B cell (primary cell): ENCODE data around the gene SUSD2. TPM values are rescaled to one million over a fixed set of nuclear protein-coding genes. Genes with fewer than 3 reads are reported as not detected.

Source experiments
- ATAC-seq: fragments of 200-7000 bp; cut with Tn5 transposase; one replicate; pipeline ENCODE4 v1.10.0; 2021; ENCODE audit warnings: low read depth, mild to moderate bottlenecking, moderate number of reproducible peaks, moderate library complexity
- CTCF ChIA-PET: fragments of 350-600 bp; sonication (Branson Sonifier 250); formaldehyde crosslinking; loops from one replicate; lab custom pipeline; 2021; ENCODE audit warnings: antibody characterized with exemption, inconsistent platforms; lab: Charles Lee
- POLR2A ChIA-PET: fragments of 350-600 bp; sonication (Branson Sonifier 250); formaldehyde crosslinking; loops from one replicate; lab custom pipeline; 2021; ENCODE audit warnings: antibody characterized with exemption; lab: Charles Lee
- DNase-seq: peaks from one replicate; pipeline ENCODE4 v3.0.0; 2013
- H2AFZ ChIP-seq: 2 replicates; pipeline ENCODE4 v1.6.1; 2012; ENCODE audit warnings: mild to moderate bottlenecking, low read depth, low read length; ENCODE audit not compliant: insufficient read depth, poor library complexity, severe bottlenecking
- H3K27ac ChIP-seq, 2 donors: 1 replicate in 1 of 2; 2 replicates in 1 of 2; pipeline ENCODE4 v1.5.1; 2012 to 2013; ENCODE audit warnings: low read length in 2 of 2, mild to moderate bottlenecking in 2 of 2, moderate library complexity in 1 of 2
- H3K27me3 ChIP-seq, 4 experiments: fragments of 200-600 bp in 1 of 4; sonication (generic) in 1 of 4; replicated peaks in 1 of 4; 1 replicate in 2 of 4; 2 replicates in 2 of 4; pipeline versions ENCODE4 v1.6.1 to v1.7.0; 2013 to 2016; ENCODE audit warnings: low read length in 3 of 4, mild to moderate bottlenecking in 2 of 4, mixed read lengths in 1 of 4, moderate library complexity in 1 of 4; ENCODE audit not compliant: insufficient read depth in 4 of 4, control insufficient read depth in 3 of 4; ENCODE audit errors: control extremely low read depth in 1 of 4
- H3K36me3 ChIP-seq, 2 experiments: replicated peaks in 1 of 2; 1 replicate in 1 of 2; 2 replicates in 1 of 2; pipeline versions ENCODE4 v1.6.1 to v1.7.1; 2013; ENCODE audit warnings: low read length in 1 of 2; ENCODE audit not compliant: insufficient read depth in 2 of 2, control insufficient read depth in 1 of 2; ENCODE audit errors: control extremely low read depth in 1 of 2, extremely low read depth in 1 of 2
- H3K4me1 ChIP-seq, 2 donors: fragments of 200-600 bp in 1 of 2; sonication (generic) in 1 of 2; 1 replicate in 1 of 2; 2 replicates in 1 of 2; pipeline versions ENCODE4 v1.5.1 to v1.6.1; 2013 to 2017; ENCODE audit warnings: low read length in 2 of 2; ENCODE audit not compliant: control insufficient read depth in 2 of 2, insufficient read depth in 2 of 2
- H3K4me2 ChIP-seq: replicated peaks from 2 replicates; pipeline ENCODE3; 2012; ENCODE audit warnings: mild to moderate bottlenecking, low read depth, low read length; ENCODE audit not compliant: poor library complexity, severe bottlenecking
- H3K4me3 ChIP-seq, 5 experiments: fragments of 200-600 bp in 1 of 5; sonication (generic) in 1 of 5; 1 replicate in 3 of 5; 2 replicates in 2 of 5; pipeline versions ENCODE4 v1.5.1 to v1.7.0; 2011 to 2016; ENCODE audit warnings: low read length in 4 of 5, mild to moderate bottlenecking in 4 of 5, low read depth in 2 of 5, control low read depth in 1 of 5, moderate library complexity in 1 of 5; ENCODE audit not compliant: insufficient read depth in 1 of 5; ENCODE audit errors: control extremely low read depth in 1 of 5, extremely low read depth in 1 of 5
- H3K79me2 ChIP-seq: fragments of 200-600 bp; sonication (generic); one replicate; pipeline ENCODE4 v1.6.0; 2016; ENCODE audit warnings: low read length; ENCODE audit not compliant: control insufficient read depth, insufficient read depth
- H3K9ac ChIP-seq: fragments of 200-600 bp; sonication (generic); 2 replicates; pipeline ENCODE4 v1.6.1; 2017; ENCODE audit warnings: mild to moderate bottlenecking, low read length, moderate library complexity
- H3K9me3 ChIP-seq, 3 donors: one replicate each; pipeline versions ENCODE4 v1.6.1 to v1.7.1; 2013; ENCODE audit warnings: low read length in 2 of 3; ENCODE audit not compliant: control insufficient read depth in 2 of 3, insufficient read depth in 1 of 3; ENCODE audit errors: control extremely low read depth in 1 of 3
- H4K20me1 ChIP-seq: 2 replicates; pipeline ENCODE4 v1.6.0; 2012; ENCODE audit warnings: mild to moderate bottlenecking, low read length; ENCODE audit not compliant: insufficient read depth, control insufficient read depth, poor library complexity, severe bottlenecking
- H3K27ac Mint-ChIP-seq: one replicate; pipeline ENCODE4 v1.8.0; 2021; ENCODE audit warnings: mixed read lengths
- H3K27me3 Mint-ChIP-seq: one replicate; pipeline ENCODE4 v1.8.0; 2021; ENCODE audit warnings: mixed read lengths
- H3K4me1 Mint-ChIP-seq: one replicate; pipeline ENCODE4 v1.8.0; 2021; ENCODE audit warnings: mixed read lengths
- H3K4me3 Mint-ChIP-seq: one replicate; pipeline ENCODE4 v1.8.0; 2021; ENCODE audit warnings: mixed read lengths
- H3K9me3 Mint-ChIP-seq: one replicate; pipeline ENCODE4 v1.8.0; 2022; ENCODE audit warnings: mixed read lengths; ENCODE audit not compliant: insufficient read depth
- EZH2 ChIP-seq: IDR thresholded peaks from 2 replicates; pipeline ENCODE4 v1.6.1; 2012; ENCODE audit warnings: borderline replicate concordance, low read depth, mild to moderate bottlenecking, moderate library complexity, low read length; ENCODE audit not compliant: insufficient read depth, poor library complexity, severe bottlenecking
- WGBS: methylation state at CpG from one replicate; pipeline ENCODE4 v1.1.5; 2013; ENCODE audit warnings: missing lambda C conversion rate; ENCODE audit not compliant: insufficient coverage; 5-methylcytosine and 5-hydroxymethylcytosine counted together
- intact Hi-C: fragments of 100-400 bp; cut with micrococcal nuclease; formaldehyde crosslinking; loops from one replicate; pipeline ENCODE4 v1.10.0; 2022
- polyA plus RNA-seq: library from polyadenylated mRNA; depleted of rRNA; stranded (reverse); fragments of >200 nt; gene quantifications from 2 replicates; pipeline ENCODE4 v1.2.3, GENCODE V29; 2012
- total RNA-seq, 2 donors: library from RNA; stranded (reverse); fragments of 120-200 nt in 1 of 2; gene quantifications; 1 replicate in 1 of 2; 2 replicates in 1 of 2; pipeline versions ENCODE4 v1.2.3 to v1.2.4, GENCODE V29; 2013 to 2022
- TF ChIP-seq, protein P1 (sequence below): fragments of 200-600 bp; IDR thresholded peaks from one replicate; pipeline ENCODE4 v1.8.0; 2022; ENCODE audit warnings: antibody characterized with exemption, mild to moderate bottlenecking

The SUSD2 gene
- total and polyA plus RNA-seq, 2 donors (not counting 1 experiment from before 2014, with no cell fraction given), result 0.30 to 0.48 TPM

GRCh38 chr22:24157822-24158135 lies 23.5 kb upstream of the SUSD2 start:
- Histone ChIP-seq H3K27me3 (no peaks in the 10 kb centered on the region), H3K4me1 (peaks cover 54 to 72% of the 10 kb centered on the region in 2 donors), H3K79me2 (peaks cover 52% of the 10 kb centered on the region), H3K27ac (peak overlapping the region; percentile 66 to 75), H2AFZ (peak overlapping the region; percentile 81), H3K36me3 (peaks cover 0 to 47% of the 10 kb centered on the region in 2 experiments), H3K9ac (peak overlapping the region; percentile 95), H3K4me3 (peak overlapping the region; percentile 73 to 99 (median 90)), H4K20me1 (peaks cover 49% of the 10 kb centered on the region), H3K9me3 (no peaks in the 10 kb centered on the region), H3K4me2 (peak overlapping the region; percentile 98)
- peak overlapping the region; percentile 95 for H3K27ac Mint-ChIP-seq
- intact Hi-C loops, result loop anchor here (1.0 to 2.0 kb wide), 4 partner anchors 113 to 319 kb away; partner anchors contain the start of genes CABIN1, DERL3 and SPECC1L
- no peaks in the 10 kb centered on the region for H3K9me3 Mint-ChIP-seq
- no peaks in the 10 kb centered on the region for H3K27me3 Mint-ChIP-seq
- H3K4me3 Mint-ChIP-seq, result peak overlapping the region; percentile 96
- H3K4me1 Mint-ChIP-seq, result peaks cover 68% of the 10 kb centered on the region
- no peak for TF ChIP-seq EZH2
- TF ChIP-seq, protein P1, sequence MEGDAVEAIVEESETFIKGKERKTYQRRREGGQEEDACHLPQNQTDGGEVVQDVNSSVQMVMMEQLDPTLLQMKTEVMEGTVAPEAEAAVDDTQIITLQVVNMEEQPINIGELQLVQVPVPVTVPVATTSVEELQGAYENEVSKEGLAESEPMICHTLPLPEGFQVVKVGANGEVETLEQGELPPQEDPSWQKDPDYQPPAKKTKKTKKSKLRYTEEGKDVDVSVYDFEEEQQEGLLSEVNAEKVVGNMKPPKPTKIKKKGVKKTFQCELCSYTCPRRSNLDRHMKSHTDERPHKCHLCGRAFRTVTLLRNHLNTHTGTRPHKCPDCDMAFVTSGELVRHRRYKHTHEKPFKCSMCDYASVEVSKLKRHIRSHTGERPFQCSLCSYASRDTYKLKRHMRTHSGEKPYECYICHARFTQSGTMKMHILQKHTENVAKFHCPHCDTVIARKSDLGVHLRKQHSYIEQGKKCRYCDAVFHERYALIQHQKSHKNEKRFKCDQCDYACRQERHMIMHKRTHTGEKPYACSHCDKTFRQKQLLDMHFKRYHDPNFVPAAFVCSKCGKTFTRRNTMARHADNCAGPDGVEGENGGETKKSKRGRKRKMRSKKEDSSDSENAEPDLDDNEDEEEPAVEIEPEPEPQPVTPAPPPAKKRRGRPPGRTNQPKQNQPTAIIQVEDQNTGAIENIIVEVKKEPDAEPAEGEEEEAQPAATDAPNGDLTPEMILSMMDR, result no peak
- WGBS, result 39% methylated on average over 9 of the region's 10 CpGs
- CTCF ChIA-PET, result interaction anchor here (0.7 to 7.7 kb wide), 15 partner anchors 8 to 147 kb away, joined by 3 to 77 read pairs (median 7); partner anchors contain the start of gene CABIN1
- DNase-seq (no peak), ATAC-seq (no peak)
- POLR2A ChIA-PET, result interaction anchor here (0.5 to 1.9 kb wide), 3 partner anchors 147 to 510 kb away, joined by 5 to 9 read pairs (median 7); partner anchors contain the start of genes CABIN1 and GUCD1

GRCh38 chr22:24159650-24160049 lies 21.6 kb upstream of the SUSD2 start:
- H3K9me3 Mint-ChIP-seq, result no peaks in the 10 kb centered on the region
- H3K4me2 ChIP-seq, result peak overlapping the region; percentile 98
- 86% methylated on average over 1 of the region's 2 CpGs for WGBS
- no peak overlapping the region for H3K4me3 ChIP-seq
- TF ChIP-seq EZH2, result no peak
- TF ChIP-seq, protein P1, result no peak
- no peak overlapping the region for H3K9ac ChIP-seq
- H3K9me3 ChIP-seq, result no peaks in the 10 kb centered on the region
- peaks cover 0 to 65% of the 10 kb centered on the region in 2 experiments for H3K36me3 ChIP-seq
- POLR2A ChIA-PET, result no interaction called here
- H3K27ac Mint-ChIP-seq, result peak overlapping the region; percentile 75
- ATAC-seq (no peak), DNase-seq (no peak)
- H3K79me2 ChIP-seq, result peaks cover 71% of the 10 kb centered on the region
- no peak overlapping the region for H3K27ac ChIP-seq
- intact Hi-C loops, result no loop called here
- H3K4me1 Mint-ChIP-seq, result peaks cover 50% of the 10 kb centered on the region
- peaks cover 68% of the 10 kb centered on the region for H4K20me1 ChIP-seq
- no peak overlapping the region for H2AFZ ChIP-seq
- CTCF ChIA-PET, result interaction anchor here (1.4 to 7.7 kb wide), 2 partner anchors 16 to 26 kb away, joined by 3 to 77 read pairs; no protein-coding TSS in a partner anchor
- H3K4me3 Mint-ChIP-seq, result peak overlapping the region; percentile 23
- no peaks in the 10 kb centered on the region for H3K27me3 ChIP-seq
- peaks cover 36 to 54% of the 10 kb centered on the region in 2 donors for H3K4me1 ChIP-seq
- H3K27me3 Mint-ChIP-seq, result no peaks in the 10 kb centered on the region
